Peyer's patch (tissue), 4 donors: ENCODE results near the gene SH3RF3.

Experiments
- POLR2A ChIP-seq, 2 donors: fragments of 450-650 bp; IDR thresholded peaks; one replicate each; pipeline ENCODE4 v1.5.1; 2017; ENCODE audit warnings: antibody characterized with exemption in 2 of 2, mild to moderate bottlenecking in 2 of 2, moderate library complexity in 2 of 2
- TF ChIP-seq, protein P1 (sequence below), 6 experiments: fragments of 450-650 bp in 4 of 6; fragments of 200-600 bp in 2 of 6; sonication (generic) in 1 of 6; IDR thresholded peaks; one replicate each; pipeline ENCODE4 v1.5.1; 2017 to 2019; ENCODE audit warnings: antibody characterized with exemption in 6 of 6, mild to moderate bottlenecking in 3 of 6, moderate library complexity in 1 of 6

- TF ChIP-seq, protein P1, sequence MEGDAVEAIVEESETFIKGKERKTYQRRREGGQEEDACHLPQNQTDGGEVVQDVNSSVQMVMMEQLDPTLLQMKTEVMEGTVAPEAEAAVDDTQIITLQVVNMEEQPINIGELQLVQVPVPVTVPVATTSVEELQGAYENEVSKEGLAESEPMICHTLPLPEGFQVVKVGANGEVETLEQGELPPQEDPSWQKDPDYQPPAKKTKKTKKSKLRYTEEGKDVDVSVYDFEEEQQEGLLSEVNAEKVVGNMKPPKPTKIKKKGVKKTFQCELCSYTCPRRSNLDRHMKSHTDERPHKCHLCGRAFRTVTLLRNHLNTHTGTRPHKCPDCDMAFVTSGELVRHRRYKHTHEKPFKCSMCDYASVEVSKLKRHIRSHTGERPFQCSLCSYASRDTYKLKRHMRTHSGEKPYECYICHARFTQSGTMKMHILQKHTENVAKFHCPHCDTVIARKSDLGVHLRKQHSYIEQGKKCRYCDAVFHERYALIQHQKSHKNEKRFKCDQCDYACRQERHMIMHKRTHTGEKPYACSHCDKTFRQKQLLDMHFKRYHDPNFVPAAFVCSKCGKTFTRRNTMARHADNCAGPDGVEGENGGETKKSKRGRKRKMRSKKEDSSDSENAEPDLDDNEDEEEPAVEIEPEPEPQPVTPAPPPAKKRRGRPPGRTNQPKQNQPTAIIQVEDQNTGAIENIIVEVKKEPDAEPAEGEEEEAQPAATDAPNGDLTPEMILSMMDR (IDR thresholded peaks at IDR 0.05): no peak
- no peak for TF ChIP-seq POLR2A (IDR thresholded peaks at IDR 0.05)
These were observed 28.6 kb downstream of the SH3RF3 start for GRCh38 chr2:109157563-109158105.
